NCI-H2171 (cell line): ENCODE measurements around the gene FTO.

Experiments used
- DNase-seq: peaks from one replicate; lab custom pipeline; 2025; lab: John Stamatoyannopoulos, UW

The FTO gene

DNA sequence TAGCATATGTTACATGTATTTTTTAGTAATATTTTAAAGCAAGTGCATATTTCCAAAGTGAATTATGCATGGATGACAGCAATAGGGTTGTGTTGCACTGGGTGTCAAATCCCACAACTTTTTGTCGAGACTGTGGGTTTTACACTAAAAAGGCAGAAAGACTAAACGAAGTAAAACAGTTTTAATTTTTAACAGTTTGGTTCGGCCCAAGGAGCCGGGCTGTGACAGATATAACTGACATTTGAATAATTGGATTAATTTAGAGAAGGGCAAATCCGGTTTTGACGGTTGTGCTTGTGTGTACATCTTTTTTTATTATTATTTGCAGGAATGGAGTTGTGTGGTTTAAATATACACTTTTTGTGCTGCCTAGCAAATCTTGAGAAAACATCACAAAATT, 263.6 kb downstream of the FTO start:
- DNase-seq: no peak

DNA sequence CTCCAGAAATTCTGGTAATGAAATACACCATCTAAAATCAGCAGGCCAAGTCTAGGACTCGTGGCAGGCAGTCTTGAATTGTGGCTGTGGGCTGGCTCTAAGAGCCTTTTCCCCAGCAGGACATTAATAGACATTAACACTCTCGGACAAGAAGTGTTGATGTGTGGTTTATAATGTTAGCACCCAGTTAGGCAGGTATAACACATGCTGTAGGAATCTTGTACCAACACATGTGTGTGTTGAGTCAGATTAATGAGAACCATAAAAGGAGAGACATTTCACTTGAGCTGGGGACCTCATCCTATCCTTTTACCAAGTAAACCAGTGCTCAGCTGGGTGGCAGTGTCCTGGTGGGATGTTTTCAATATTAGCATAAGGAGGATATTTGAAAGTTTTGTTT, 264.5 kb downstream of the FTO start:
- DNase-seq: no peak

DNA sequence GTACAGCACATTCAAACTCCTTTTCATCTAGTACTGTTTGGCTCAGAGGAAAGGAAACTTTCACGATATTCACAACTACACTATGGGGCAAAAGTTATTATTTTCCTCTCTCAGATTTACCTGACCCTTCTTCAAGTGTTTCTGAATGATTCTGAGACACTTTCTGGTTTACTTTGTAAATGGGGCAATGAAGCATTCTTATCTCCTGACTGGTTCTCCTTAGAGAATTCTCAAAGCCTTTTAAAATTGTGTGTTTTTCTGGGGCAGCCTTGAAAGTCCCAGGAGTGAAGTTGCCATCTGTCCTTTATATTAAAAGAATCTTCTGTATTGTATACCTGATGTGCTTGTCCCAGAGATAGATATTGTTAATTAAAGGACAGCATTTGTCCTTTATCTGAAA, 264.9 kb downstream of the FTO start:
- no peak for DNase-seq

DNA sequence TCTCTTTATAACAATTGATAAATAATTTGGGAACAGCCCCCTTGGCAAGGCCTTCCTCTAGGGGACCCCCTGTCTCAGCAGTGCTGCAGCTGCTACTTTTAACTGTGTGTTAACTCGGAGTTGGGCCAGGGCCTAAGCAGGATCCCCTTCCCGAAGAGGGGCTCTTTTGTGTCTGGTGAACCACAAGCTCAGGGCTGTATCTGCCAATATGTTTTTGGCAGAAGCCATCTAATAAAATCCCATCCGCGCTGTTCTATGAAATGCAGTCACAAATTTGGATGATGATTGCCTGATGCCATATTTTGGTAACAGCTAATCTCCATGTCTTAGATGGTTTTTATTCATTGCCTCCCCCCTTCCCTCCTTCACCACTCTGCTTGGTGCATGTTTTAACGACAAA, 267.7 kb downstream of the FTO start:
- no peak for DNase-seq

DNA sequence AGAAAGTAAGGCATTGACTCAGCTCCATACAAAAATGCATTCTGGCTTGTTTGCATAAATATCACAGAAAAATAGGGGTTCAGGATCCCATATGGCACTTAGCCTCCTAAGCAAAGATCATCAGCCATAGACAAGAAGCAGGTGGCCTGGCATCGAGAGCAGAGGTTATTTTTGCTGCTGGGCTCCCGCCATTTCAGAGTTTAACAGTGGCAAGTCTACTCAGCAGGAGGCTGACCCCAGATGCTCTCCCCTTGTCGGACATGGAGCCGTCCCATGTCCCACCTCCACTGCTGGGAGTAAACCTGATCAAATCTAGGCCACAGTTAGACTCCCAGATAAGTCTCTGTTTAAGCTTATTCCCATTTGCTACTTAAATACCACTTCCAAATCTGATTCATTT, 269.1 kb downstream of the FTO start:
- no peak for DNase-seq

DNA sequence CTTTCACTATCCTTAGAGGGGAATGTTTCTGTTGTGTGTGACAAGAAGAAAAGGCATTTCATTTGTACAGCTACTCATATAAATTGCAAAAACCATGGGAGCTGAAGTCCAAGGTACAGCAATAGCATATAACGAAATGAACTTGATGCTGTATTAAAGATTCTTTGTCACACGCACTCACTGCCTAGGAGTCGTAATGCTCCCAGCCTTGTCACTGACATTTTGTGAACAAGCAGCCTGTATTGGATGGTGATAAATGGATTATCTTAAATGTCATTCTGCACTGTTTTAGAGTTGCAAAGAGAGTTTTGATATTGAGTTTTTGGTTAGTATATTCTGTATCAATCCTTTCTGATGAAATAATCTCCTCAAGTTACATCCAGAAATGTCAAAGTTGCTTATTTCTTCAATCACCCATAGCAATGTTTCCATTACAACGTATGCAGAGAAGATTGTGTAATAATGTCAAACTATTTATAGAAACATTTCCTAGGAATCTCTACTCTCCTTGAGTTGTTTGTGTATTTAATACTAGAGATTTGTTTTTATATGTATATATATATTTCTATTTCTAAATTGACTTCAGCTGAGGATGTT, 270.6 kb downstream of the FTO start:
- no peak for DNase-seq

DNA sequence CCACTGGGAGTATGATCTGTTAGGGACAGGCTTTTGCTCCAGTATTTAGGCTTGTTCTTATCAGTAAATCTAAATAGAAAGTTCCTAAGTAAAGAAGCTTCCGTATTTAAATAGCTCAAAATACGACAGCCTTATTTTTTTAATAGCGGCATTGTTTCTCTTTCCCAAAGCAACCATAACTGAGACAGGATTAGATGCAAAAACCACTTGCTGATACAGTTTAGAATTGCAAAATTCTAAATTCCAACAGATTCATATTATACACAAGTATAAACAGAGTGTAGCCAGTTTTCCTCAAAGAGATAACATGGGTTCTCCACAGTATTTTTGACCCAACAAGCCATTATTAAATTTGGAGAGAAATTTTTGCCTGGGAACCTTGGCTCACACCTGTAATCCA, 276.7 kb downstream of the FTO start:
- no peak for DNase-seq

DNA sequence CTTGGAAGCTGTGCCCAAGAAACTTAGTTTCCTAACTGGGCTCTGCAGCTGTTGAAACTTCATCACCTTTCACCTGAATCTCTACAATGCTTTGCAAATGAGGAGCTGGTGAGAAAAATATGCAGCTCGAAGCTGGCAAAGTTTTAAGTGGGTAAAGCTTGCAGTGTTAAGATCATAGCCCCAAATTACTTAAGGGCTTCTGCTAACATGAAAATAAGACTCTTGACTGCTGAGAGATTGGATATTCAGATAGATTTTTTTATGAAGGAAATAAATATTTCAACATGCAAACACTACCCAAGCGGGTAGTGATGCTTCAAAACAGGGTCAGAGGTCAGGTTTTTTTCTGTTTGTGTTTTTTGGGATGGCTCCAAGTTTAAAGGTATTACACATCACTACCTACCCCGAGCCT, 278.7 kb downstream of the FTO start:
- DNase-seq: no peak

DNA sequence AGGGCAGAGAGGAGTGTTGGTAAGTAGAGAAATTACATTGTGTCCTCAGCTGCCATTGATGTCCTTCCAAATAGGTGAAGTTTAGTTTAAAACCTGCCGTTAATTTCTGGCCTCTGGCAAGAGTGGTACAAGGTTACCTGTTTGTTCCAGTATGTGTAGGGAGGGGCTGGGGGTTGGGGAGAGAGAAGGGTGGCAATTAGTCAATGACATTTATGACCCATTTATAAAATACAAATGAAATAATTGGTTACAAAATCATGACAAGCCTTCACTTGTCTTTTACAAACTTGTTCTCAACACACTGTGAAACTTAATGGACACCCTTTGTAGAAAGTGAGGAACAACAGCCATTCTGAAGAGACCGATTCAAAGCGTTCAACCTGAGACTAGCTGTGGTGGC, 281.0 kb downstream of the FTO start:
- no peak for DNase-seq

DNA sequence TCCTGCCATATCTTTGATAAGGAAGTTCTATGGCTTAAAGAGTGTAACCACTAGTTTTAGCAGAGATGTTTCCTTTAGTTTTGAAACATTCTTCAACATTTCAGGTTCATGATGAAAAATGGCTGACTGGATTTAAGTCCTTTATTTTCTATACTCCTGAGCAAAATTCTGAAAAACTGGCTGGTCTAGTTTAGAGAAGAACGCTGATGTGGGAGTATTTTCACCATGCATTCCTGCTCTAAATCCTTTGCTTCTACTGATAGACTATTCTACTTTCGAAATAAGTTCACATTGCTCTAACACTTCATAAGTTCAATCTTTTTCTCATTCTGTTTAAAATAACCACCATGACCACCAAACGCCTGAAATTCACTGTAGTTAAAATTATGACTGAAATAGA, 281.9 kb downstream of the FTO start:
- no peak for DNase-seq

DNA sequence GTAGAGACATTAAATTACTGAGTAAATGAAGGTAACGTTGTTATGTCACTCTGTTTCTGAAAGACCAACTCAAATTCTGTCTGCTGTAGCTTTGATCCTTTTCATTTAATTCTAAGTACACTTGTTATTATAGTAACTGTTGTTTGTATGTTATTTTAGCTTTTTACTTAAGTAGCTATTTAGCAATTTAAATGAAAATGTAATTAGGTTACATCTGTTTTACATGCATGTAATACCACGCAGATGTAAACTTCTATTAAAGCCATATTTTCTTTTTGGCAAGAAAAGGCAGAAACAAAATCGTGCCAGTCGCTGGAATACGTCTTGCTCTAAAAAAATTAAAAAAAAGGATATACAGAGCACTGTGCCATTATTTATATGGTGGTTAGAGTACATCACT, 282.8 kb downstream of the FTO start:
- DNase-seq: no peak

DNA sequence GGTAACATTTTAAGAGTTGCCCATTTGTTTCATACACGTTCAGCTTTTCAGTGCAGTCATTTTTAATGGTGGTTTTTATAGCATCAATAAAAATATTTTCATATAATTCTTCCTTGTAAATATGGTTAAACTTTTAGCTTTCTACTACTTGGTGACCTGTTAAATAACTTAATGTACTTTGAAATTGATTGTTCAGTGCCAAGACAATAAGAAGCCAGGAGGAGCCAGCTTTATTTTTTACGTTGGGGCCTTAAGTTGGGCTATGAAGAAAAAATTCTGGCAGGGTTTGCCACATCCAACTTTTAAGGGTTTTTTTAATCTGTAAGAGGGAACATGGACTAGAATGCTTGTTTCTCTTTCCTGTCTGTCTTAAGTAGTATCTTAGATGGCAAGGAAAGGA, 284.2 kb downstream of the FTO start:
- DNase-seq: no peak

DNA sequence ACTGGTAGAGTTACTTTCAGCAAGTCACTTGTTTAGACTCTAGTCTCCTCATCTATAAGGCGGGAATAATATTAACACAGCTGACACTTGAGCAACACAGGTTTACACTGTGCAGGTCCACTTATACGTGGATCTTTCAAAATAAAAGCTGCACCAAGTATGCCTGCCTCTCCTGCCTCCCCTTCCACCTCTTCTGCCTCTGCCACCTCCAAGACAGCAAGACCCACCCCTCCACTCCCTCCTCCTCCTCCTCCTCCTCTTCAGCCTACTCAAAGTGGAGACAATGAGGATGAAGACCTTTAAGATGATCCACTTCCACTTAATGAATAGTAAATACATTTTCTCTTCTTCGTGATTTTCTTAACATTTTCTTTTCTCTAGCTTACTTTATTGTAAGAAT, 285.6 kb downstream of the FTO start:
- no peak for DNase-seq

DNA sequence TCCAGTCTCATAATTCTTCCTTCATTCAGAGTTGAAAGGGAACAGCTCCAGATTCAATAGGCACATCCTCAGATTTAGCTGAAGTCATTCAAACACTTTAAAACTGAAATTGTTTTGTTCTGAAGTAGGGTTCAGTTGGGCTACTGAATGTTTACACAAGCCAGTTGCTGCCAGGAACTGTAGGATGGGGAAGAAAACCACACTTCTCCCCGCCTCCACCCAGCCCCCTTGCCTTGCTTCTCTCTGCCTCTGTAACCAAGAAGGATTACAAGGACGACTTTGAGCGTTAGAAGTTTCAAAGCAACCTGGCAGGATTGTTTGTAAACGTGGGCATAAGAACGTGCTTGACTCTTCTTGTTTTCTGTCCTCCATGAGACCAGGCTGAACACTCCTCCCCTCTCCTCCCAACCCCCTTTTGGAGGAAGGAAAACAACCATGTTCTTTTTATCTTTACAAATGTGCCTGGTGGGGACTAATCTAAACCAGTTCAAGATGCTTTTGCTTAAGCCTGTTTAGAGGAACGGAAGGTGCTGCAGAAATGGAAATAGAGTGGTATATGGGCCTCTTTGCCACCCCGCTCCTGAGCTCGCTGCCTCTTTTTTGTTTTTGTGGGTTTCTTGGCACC, 287.9 kb downstream of the FTO start:
- no peak for DNase-seq

DNA sequence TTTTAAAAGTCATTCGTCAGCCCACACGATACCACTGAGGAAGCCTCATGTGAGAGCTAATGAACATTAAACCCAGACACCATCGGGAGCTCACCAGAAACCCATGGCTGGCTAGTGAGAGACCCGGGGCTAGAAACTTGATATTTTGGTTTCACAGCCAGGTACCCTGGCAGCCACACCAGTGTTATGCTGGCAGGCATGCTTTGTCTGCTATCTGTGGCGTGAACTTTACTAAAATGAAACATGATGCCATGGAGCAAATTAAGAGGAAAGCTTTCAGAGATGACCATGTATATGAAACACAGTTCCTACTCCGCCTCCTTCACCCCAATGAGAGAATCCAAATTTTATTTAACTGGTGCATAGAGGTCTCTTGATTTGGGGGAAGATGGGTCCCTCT, 291.4 kb downstream of the FTO start:
- DNase-seq: no peak

DNA sequence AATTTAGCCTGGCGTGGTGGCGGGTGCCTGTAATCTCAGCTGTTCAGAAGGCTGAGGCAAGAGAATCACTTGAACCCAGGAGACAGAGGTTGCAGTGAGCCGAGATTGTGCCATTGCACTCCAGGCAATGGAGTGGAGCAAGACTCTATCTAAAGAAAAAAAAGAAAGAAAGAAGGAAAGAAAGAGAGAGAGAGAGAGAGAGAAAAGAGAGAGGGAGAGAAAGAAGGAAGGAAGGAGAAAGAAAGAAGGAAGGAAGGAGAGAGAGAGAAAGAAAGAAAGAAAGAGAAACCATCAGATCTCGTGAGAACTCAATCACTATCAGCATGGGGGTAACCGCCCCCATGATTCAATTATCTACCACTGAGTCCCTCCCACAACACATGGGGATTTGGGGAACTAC, 293.0 kb downstream of the FTO start:
- no peak for DNase-seq

DNA sequence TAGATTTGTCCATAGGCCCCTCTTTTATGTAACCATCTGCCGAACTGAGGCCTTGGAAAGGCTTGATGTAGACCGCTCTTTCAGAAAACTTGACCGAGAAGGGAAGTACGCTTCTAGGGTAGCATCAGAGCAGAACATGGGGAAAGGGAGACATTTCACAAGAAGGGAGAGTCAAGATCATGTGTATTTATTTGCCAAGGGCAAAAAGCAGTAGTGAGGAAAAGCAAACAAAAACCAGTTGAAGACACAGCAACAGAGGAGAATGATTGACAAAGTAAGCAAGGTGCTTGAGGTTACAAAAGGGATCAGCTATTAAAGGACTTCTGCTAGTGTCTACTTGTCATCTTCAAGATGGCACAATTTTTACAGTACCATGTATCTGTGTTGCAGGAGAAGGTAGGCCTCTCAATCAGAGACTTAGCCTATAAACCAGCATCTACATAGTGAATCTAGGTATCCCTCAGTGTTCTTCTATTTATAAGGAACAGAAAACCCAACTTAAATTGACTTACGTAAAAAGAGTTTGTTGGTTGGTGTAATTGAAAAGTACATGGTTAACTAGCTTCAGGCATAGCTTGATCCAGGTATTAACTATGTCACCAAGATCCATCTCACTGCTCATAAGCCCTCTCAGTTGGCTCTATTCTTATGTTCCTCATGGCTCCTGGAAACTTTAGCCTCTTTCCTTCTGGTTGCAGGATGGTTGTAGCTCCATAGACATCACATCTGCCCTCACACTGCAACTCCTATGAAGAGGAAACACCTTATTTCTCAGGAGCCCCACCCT, 294.3 kb downstream of the FTO start:
- no peak for DNase-seq

DNA sequence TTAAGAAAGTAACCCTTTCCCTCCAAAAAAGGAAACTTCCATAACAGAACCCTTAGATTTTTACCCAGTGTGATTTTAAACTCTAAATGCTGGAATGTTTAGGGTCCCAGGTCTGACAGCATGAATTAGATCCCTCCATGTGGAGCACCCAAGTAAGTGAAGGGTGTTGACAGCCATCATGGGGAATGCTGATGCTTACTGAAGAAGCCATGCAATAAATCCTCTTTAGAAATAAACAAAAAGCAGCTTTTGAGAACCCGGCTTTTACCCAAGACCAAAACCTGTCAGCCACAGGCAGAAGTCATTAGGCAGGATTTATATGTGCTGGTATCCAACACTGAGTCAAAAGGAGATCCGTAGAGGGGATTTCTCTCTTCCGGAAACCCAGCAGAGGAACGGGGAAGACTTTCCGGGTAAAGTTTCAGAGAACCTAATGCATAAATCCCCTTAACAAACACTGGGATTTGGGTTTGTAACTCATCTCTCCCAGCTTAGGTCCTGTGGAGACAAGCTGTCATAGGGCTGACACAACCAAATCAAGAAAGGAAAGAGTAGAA, 295.1 kb downstream of the FTO start:
- DNase-seq: no peak

DNA sequence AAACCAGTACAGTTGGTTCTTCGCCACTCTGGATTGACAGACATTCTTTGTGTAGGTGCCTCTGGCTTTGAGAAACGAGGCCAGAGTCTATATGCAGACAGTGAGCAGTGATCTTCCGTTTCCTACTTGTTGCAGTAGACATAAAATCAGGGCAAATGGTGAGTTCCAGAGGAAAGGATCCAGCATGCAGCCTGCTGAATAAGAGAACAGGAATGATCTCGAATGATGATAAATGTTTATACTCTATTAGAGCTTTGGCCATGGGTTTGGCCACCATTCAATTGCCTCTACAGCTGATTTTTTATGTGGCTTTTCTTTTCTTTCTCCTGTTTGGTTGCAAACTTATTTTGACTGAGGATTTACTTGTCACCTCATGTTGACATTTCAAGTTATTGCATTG, 295.9 kb downstream of the FTO start:
- DNase-seq: no peak

DNA sequence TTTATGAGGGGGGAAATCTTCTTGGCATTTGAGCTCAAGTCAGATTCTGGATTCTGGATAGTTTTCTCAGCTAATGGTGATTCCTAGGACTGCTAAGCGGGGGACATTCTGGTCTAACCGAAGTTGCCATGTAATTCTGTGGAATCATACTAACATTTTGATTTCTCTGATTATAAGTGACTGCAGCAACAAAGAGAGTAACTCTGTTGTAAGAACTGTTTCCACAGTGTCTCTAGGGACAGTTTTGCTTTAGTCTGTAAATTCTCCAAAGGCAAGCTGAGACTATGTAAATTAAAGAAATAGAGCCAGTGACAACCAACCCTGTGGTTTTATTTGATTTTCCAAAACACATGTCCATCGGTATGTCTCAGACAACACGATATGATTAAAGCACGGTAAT, 296.4 kb downstream of the FTO start:
- no peak for DNase-seq

DNA sequence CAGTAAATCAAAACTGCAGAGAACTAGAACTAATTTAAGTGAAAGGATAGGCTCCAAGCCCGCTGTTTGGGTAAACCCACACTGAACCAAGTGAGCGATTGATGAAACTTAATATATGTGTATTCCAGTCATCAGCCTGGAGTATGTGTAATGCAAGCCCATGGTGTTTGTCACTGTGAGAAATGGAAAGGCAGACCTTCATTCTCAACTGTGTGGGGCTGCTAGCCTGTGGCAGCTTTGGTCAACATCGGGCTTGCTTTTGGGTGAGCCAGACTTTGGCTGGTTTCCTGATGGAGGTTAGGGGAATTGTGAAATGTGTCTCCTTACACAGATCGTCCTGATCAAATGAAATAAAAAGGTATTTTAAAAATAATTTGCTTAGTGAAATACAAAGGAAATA, 302.7 kb downstream of the FTO start:
- DNase-seq: no peak

DNA sequence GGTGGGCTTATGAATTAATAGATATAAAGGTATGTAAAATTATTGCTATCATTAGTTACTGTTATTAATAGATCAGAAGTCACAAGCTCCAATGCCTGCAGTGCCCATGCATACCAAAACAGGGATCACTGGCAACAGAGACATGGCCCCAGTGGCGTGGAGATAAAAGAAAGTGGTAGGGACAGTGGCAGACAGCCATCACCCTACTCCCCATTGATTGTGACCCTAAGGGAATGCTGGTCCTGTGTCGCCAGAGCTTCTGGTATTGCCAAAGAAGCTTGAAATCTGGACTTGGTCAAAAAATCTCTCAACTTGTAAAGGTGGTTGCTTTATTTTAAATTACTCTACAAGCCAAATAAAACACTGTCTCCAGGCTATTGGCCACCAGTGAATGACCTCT, 303.5 kb downstream of the FTO start:
- DNase-seq: no peak

DNA sequence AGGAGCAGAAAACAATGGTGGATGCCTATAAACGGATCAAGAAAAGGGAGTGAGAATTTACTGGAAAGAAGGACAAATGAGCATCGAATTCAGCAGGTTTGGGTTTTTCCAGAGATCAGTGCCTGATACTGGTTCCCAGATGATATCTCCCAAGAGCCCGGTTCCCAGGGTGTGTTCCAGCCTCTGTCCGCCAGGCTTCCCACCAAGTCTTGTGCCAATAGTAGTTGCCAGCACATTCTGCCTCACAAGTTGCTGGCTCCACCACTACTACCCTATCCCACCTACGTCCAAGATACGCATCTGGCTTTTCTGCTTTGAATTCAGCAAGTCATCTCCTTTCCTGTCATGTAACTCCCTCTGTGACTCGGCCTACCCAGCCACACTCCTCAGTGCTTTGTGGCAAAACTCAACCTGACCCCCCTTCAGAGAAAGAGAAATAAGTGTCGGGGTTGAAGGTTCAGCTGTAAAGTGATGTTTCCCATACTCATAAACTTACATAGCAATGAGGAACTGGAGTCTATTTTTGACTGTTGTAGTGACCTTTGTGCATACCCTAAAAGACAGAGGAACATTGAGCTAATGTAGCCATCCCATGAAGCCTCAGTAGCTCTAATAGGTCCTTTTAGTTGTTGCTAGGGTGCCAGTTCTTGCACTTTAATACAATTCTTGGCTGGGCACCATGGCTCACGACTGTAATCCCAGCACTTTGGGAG, 305.7 kb downstream of the FTO start:
- no peak for DNase-seq
